ENCODE data around the gene CCDC182. TPM values are rescaled to one million over a fixed set of nuclear protein-coding genes. Genes with fewer than 3 reads are reported as not detected.

CCDC182 gene
- polyA plus RNA-seq, 4 donors = not detected

DNA sequence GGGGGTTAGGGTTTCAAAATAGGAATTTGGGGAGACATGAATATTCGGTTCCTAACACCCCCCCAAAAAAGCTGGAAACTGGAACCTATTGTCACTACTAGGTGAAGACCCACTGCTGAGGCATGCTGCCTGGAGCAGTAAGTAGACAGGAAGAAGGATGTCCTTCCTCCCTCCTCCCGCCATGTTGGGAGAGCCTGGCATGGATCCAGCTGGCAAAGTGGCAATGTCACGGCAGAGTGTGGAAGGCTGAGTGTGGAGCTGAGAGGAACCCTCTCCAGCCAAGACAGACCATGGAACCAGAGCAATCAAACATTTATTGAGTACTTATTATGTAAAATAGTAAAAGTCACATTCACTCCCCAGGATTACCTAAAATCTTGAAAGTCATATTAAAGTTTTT lies 49.0 kb downstream of the CCDC182 start:
- 60 to 78% (median 64%) methylated on average over 3 of the region's 3 CpGs for WGBS, 3 donors
- no peak for DNase-seq
- peaks cover 0 to 8% of the 10 kb centered on the region in 2 donors for H3K9me3 ChIP-seq (ENCODE audit: control insufficient read depth in 2 of 2, insufficient read depth in 1 of 2, low read depth in 1 of 2, low read length in 1 of 2)
- H3K36me3 ChIP-seq (ENCODE audit: control insufficient read depth in 3 of 3, insufficient read depth in 2 of 3, low read depth in 1 of 3, low read length in 3 of 3) = no peaks in the 10 kb centered on the region
- H3K4me3 ChIP-seq (ENCODE audit: low read depth in 1 of 3, low read length in 3 of 3) = no peak overlapping the region
- FAIRE-seq = no peak
- peaks cover 0 to 15% (median 0%) of the 10 kb centered on the region in 3 donors for H3K4me1 ChIP-seq (ENCODE audit: control insufficient read depth in 3 of 3, insufficient read depth in 2 of 3, low read depth in 1 of 3, low read length in 2 of 3)
- H3K27ac ChIP-seq (ENCODE audit: low read depth in 1 of 3, low read length in 2 of 3) = no peak overlapping the region
- no peaks in the 10 kb centered on the region for H3K27me3 ChIP-seq (ENCODE audit: control insufficient read depth in 3 of 3, insufficient read depth in 3 of 3, low read length in 3 of 3)

Other genes starting within 250 kb of the CCDC182 start
- 10 to 100 TPM; 15.4 to 49.8 (median 25.8) TPM for gene MRPS23, start 104.7 kb upstream of the CCDC182 start, polyA plus RNA-seq
- gene CUEDC1, start 210.1 kb upstream of the CCDC182 start, polyA plus RNA-seq = 10 to 100 TPM in 1 of 4 donors, 1 to 10 TPM in 3; 1.6 to 14.9 (median 6.1) TPM
- 10 to 100 TPM; 11.4 to 42.8 (median 18.7) TPM for gene VEZF1, start 243.0 kb upstream of the CCDC182 start, polyA plus RNA-seq

Measured in small intestine (tissue), 7 donors.